HG02885 (cell line): ENCODE measurements around the gene OSBPL5.

Source experiments
- ATAC-seq: cut with Tn5 transposase; IDR thresholded peaks from one replicate; pipeline ENCODE4 v1.9.1; 2021; ENCODE audit warnings: mild to moderate bottlenecking; ENCODE audit not compliant: unreplicated experiment, poor library complexity

Gene OSBPL5

DNA sequence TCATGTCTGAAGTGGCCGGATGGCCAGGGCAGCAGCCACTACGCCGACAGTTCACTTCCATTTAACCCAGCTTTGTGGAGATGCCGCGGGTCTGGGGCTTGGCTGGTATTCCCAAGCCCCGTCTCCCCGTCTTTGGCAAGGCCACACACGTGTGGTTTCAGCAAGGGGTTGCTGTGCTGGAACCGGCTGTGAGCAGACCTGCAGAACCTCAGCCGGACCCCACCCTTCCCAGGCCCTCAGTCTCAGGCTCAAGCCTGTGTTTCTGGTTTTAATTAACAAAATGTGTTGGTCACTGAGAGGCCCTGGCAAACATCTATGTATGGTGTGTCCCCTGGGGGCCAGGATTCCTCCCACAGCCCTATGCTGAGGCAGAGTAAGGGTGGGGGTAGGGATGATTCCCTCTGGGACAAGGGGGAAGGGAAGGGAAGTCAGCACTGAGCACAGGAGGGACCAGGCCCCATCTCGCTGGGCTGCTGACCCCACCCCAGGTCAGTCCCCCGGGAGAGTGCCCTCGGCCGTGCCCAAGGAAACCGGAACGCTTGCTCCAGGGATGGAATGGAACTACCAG, 9.3 kb downstream of the OSBPL5 start:
- no peak for ATAC-seq

DNA sequence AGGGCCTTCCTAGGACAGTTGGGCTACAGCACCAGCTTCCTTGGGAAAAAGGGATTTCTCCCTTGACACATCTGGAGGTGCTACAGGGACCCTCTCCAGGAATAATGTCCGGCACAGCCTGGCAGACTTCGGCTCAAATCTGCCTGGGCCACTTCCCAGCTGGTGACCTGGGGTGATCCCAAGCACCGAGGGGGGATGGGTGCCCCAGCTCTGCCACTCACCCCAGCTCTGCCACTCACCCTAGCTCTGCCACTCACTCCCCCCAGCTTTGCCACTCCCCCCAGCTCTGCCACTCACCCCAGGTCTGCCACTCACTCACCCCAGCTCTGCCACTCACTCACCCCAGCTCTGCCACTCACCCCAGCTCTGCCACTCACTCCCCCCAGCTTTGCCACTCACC, 9.9 kb downstream of the OSBPL5 start:
- ATAC-seq, result no peak

DNA sequence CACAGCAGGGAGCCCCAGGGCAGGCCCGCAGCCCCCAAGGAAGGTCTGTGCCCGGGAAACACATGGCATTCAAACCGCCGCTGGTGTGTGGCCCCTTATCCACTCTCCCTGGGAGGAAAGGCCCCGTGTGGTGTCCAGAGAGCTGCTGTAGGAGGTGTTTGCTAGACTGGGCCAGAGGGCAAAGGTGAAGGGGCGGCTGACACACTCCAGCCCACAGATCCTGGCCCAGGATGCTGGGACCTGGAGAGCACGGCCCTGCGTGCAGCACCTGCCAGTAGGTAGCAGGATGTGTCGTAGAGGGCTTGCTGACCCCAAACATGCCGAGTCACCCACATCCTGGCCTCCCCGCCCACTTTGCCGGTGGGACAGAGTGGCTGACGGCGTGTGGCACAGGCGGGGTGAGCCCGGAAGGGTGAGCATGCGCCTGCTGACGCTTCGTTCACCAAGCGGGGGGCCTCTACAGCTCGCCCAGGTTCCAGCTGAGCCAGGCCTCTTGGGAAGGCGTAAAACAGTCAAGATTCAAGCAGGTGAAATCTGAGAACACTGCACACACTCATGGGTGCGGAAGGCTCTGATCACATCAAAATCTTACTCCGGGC, 11.0 kb downstream of the OSBPL5 start:
- ATAC-seq, result no peak

DNA sequence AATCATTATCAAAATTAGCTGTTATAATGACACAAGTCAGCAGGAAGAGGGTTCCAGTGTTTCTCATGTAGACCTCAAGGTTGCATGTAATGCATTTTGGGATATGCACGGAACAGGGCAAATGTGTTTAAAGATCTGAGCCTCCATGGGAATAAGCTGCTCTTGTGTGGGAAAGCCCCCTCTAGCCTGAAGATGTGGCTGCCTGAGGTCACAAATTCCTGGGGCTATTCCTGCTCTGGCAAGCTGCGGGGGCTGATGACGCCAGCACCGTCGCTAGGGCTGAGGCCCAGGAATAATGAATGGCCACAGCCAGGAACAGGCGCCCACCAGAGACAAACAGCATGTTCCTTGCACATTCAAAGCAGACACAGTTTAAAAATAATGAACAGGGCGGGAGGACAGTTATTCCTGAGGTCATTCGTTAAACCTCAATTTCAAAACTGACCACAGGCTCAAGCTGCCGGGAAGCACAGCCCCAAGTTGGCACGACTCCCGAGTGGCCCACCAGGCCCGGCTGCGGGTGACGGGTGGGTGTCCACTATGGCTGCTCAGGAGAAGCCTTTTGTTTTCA, 11.7 kb downstream of the OSBPL5 start:
- no peak for ATAC-seq

DNA sequence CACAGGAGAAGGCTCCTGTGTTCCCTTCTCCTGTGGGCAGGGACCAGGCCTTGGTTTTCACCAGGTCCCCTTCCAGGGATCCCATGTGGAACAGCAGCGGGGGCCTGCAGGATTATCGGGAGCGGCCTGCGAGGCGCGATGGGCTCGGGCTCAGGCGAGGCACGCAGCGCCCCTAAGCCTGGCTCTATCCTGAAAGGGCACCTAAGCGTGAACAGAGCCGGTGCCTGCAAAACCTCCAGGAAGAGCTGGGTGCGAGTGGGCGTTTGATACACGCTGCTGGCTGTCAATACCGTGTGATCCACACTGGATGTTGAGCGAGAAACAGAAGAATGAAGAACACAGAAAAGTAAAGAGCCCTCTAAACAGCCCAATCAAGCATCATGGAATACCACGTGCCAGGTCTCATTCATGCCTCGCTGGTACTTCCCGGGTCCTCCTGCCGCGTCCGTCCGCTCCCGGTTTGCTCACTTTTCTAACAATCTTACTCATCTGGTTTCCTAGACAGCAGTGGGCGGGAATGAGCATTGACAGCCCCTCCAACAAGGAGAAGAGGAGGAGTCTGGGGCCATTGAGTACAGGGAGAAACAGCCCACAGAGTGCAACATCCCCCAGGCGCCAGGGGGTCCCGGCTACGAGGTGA, 12.5 kb downstream of the OSBPL5 start:
- no peak for ATAC-seq

DNA sequence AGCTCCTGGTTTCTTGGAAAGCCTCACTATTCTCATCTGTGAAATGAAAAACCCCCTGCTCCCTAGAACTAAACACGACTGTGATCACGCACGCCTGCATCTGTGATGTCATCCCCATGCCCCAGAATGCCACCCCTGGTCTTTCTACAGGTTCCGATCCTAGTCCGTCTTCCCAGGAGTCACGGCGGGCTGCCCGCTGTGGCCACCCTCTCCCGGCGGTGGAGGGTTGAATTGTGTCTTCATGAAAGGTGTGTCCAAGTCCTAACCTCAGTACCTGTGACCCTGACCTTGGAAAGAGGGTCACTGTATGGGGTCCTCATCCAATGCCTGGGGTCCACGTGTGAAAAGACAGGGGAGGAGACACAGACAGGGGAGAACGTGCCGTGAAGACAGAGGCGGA, 14.4 kb downstream of the OSBPL5 start:
- no peak for ATAC-seq

DNA sequence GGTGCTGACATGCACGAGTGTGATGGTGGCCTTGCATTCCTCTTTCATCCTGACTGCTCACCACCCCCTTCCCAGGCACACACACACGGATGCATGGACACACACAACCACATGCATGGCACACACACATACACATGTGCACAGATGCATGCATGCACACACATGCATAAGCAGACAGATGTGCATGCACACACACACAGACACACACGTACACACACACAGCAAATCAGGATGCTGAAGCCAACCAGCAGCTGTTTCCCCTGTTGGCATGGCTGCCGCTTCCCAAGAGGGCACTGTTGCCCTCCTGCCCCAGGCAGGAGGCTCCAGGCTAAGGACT, 15.3 kb downstream of the OSBPL5 start:
- ATAC-seq, result no peak

DNA sequence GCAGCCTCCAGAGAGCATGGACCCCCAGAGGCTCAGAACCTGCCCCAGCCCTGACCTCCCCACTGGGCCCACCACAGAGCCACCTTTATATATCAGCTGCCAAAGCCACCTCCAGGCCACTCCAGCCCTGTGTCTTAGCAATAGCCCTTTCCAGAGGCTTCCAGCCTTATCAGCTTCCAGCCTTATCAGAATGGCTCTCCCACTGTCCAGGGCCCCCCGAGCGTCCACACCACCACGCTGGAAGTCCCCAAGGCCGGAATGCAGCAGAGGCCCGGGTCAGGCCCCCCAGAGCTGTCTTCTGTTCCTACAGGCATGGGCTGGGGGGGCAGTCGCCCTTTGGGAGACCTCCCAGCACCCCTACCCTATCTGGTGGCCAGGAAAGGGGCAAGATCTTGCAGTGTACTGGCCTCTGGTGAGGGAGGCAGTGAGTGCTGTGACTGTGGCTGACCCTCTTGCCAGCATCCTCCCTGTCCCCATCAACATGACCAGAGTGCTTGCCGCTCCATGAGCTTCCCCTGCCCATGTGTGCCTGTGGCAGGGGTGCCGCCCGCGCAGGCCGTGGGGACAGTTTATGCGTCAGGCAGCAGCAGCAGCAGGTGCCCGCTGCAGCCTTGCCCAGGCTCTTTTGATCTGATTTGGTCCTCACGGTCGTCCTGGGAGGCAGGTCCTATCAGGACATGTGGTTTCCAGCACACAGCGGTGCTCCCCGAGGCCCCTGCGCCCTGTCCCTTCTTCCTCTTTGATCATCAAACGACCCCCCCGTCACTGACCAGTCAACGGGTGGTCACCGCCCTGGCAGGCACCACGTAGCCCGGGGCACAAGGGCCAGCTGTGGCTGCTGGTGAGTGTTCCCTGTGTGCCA, 15.9 kb downstream of the OSBPL5 start:
- no peak for ATAC-seq

DNA sequence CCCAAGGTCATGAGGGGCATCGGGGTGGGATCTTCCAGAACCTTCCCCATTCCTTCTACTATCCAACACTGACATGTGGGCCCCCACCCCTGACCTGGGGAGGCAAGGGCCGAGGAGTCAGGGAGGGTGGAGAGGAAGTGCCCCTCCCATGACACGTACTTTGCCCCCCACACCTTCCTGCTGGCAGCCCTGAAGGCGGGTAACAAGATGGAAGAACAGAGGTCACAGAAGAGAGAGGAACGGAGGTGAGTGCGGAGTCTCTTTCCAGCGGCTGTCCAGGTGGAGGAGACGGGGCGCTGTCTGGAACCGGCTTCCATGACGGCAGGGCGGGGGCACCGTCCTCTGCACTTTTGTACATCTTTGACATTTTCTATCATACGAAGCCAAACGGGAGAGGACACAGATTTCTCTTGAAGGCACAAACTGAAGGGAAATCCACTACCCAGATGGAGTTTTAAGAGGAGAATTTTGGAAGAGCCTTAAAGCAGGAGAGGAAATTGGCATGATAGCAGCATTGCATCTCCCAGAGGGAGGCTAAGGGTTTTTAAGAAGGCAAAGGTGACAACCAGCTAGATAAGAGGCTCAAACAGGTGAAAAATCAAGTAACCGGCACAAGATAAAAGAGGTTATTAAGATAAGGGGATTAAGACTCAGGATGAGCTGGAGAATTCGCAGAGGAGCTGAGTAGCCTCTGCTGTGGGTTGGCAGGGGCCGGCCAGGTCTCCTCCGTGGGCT, 16.7 kb downstream of the OSBPL5 start:
- ATAC-seq, result no peak

DNA sequence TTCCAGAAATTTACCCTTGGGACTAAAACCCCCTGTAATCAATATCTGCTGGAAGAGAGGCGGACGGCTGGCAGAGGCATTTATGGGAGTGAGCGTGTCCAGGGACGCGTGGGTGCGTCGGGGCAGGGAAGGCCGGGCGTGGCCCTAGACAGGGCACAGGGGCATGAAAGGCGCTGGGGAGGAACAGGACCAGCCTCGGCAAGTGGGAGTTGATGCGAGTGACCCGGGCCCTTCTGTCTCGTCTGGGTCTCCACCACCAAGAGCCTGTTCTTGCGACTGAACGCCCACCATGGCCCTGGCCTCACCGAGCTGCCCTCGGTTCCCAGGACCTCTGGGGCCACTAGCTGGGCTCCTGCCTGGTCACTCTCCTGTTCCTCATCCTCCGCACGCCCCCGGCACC, 17.5 kb downstream of the OSBPL5 start:
- ATAC-seq, result no peak

DNA sequence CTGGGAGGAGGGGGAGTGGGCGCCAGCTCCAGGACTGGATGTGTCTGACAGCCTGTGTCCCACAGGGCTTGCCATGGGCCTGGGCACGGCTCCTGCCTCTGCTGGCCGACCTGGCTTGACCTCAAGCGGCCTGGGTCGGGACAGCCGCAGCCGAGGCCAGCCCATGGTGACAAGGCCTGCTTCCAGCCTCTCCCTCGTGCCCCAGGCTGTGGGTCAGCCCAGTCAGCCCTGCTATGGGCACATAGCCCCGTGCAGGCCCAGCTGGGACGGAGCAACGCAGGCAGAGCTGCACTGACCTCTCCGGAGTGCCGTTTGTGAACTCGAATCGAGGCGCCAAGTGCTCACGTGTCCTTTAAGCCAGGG, 17.9 kb downstream of the OSBPL5 start:
- ATAC-seq, result no peak

DNA sequence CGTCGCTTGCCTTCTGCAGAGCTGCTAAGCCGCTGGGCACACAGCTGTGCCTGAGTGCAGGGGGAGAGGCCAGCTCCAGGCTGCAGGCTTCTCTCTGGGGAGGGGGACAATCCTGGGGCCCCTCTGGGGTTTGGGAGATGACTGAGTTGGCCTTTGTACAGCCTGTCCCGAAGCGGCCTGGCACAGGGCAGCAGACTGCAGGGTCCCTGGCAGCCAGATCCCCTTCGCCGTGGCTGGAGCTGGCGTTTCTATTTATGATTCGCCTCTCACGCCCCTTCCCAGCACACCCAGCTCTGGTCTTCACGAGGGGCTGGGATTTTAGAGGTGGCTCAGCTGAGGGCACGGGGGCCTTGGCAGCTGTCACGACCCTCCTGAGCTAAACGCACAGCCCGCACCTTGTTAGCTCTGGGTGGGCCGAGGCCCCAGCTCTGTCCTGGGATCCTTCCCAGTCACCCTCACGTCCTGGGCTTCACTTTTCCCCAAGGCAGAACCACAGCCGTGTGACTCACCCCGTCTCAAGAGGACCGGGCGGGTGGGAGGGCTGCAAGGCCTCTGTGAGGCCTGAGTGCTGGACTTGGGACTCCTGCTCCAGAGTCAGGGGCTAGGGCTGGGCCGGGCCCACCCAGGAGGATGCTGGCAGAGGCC, 18.4 kb downstream of the OSBPL5 start:
- no peak for ATAC-seq

DNA sequence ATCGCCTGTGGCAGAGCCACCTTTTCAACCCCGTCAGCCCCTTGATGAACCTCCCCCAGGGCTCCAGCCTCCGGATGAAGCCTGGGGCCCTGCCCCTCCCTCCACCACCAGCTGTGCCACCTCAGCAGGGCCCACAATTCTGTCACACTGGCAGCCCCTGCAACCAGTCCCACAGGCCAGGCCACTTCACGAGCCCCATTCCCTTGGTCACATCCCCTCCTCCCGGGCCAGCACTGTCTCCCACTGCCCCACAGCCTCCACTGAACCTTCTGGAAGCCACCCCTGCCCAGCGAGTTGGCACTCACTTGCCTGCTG, 19.9 kb downstream of the OSBPL5 start:
- no peak for ATAC-seq

DNA sequence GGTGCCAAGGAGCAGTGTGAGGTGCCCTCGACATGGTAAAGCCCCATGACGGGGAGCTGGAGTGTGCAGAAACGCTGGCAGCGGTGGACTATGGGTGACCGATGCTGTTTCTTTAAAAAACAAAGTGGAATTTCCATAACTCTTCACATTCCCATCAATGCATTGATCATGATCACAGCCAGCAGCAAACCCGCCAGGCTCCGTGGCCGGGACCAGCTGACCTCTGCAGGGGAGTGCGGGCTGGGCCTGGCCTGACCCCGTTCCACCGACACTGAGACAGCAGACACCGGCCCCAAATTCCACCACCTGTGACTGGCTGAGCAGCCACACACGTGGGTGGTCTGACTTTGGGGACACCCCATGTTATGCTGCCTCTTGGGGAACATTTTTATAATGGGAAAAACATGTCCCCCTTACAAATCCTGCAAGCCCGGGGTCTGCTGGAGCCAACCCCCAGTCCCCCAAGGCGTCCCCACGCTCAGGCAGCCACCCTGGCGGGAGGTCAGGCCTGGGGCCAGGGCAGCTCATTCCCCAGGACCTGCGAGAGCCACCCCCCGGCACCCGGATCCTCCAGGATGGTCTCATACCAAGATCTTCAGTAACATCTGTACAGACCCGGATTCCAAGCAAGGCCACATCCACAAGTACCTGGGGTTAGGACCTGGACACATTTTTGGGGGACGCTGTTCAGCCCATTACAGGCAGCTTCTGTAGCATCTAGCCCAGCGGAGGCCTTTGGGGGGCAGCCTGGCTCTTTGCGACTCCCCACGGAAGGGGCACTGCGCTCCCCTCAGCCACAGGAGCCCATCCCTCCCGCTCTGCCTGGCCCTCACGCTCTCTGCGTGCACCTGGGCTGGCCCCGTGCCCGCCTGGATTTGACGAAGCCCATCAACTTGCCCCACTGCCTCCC, 20.6 kb downstream of the OSBPL5 start:
- ATAC-seq, result no peak

DNA sequence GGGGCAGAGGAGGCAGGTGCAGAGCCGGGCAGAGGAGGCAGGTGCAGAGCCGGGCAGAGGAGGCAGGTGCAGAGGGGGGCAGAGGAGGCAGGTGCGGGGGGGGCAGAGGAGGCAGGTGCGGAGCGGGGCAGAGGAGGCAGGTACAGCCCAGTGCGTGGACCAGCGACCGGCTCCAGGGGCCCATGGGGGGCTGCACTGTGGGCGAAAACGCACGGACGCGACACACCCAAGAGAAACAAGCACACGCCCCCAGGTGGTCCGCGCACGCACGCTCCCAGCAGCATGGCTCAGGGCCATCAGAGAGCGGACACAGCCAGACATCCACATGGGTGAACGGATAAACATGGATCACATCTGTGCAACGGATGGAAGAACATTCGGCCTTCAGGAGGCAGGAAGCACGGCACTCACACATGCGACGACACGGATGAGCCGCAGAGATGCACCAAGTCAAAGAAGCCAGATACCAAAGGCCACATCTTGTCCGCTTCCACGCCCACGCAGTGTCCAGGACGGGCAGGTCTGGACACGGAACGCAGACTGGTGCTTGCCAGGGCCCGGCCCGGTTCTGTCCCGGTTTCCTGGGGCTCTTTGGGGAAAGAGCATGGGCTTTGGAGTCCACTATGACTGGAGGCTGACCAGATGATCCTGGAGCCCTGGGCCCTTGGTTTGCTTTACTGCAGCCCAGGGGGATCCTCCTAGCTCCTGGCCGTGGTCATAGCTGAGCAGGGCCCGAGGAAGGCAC, 21.8 kb downstream of the OSBPL5 start:
- no peak for ATAC-seq

DNA sequence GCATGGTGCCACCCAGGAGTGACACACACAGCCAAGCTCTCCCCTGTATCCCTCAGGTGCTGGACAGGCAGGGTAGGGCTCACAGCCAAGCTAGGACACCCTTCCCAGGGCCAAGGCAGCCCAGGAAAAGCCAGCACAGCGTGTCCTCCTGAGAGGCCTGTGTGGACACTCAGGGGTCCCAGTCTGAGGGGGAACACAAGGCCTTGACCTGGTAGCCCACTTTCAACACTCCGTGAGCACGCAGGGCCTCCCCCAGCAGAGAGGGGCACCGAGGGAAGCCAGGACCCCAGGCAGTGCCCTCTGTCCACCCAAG, 24.9 kb downstream of the OSBPL5 start:
- ATAC-seq, result no peak

DNA sequence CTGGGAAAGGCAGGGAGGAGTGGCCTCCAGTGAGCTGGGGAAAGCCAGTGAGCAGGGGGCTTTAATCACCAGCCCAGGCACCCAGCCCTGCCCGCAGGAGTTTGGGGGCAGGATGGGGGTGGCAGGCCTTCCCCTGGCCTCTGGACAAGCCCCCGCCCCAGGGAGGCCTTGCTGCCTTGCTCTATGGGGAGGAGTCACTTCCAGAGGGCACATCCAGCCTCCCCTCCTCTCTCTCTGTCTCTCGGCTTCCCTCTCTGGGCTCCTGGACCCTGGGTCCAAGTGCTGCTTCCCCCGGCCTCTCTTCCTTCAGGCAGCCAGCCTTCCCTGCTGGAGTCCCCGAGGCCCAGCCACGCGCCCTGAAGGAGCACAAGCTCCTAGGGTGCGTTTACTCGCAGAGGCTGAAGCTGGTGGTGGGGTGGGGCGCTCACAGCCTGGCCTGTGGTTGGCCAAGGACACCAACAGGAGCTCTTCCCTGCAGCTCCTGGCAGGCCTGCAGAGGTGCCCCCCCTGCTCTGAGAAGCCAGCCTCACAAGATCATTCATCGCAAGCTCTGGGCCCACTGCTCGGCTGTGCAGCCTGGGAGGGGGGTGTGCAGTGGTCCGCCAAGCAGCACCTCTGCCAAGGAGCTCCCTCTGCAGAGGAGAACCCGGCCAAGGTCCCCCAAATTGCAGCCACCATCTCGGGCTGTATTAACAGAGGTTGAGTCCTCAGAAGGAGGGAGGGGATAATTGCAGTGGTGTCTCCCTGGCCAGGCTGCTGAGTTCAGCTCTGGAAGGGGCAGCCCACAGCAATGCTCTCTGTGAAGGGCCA, 25.4 kb downstream of the OSBPL5 start:
- no peak for ATAC-seq

DNA sequence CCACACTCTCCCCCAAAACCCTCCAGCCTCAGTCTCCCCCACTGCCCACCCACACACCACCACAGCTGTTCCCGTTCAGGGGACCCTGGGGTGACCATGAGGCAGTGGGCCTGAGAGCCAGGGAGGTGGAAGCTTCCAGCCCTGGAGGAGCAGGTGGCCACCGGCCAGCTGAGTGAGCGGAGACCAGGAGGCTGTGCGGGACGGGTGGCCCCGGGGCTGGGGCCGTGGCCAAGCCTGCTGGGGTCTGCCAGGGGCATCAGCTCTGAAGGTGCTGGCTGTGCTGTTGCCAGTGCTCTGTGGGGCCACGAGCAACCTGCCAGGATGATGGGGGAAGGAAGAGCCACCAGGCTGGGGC, 26.0 kb downstream of the OSBPL5 start:
- no peak for ATAC-seq
